Sigmoid colon (tissue), 7 donors: ENCODE results near the gene MYO7B. TPM values are rescaled to one million over a fixed set of nuclear protein-coding genes. Genes with fewer than 3 reads are reported as not detected.
A peak's percentile ranks its signal among the peaks of the same experiment; 100 is the strongest.
"Not testable (repeated sequence)": the region's sequence is repeated elsewhere in the genome, so short reads cannot be mapped to it uniquely, and the experiment has no call there.

Experiments
- DNase-seq: peaks from one replicate; pipeline ENCODE4 v3.0.0-alpha.2; 2019
- H3K27ac ChIP-seq, 4 donors: fragments of 200-600 bp; sonication (generic); one replicate each; pipeline ENCODE4 v1.5.1; 2016 to 2019; ENCODE audit warnings: mild to moderate bottlenecking in 1 of 4
- H3K27me3 ChIP-seq, 3 donors: fragments of 200-600 bp; sonication (generic); one replicate each; pipeline ENCODE4 v1.5.1; 2019; ENCODE audit warnings: mild to moderate bottlenecking in 1 of 3
- H3K36me3 ChIP-seq, 4 donors: fragments of 200-600 bp; sonication (generic); one replicate each; pipeline ENCODE4 v1.5.1; 2016 to 2019
- H3K4me1 ChIP-seq, 4 donors: fragments of 200-600 bp; sonication (generic); one replicate each; pipeline ENCODE4 v1.5.1; 2017 to 2019
- H3K4me3 ChIP-seq, 4 donors: fragments of 200-600 bp; sonication (generic); one replicate each; pipeline ENCODE4 v1.5.1; 2017 to 2019; ENCODE audit warnings: mild to moderate bottlenecking in 2 of 4, moderate library complexity in 1 of 4
- H3K9me3 ChIP-seq, 4 donors: fragments of 200-600 bp in 3 of 4; sonication (generic) in 3 of 4; one replicate each; pipeline versions ENCODE4 v1.5.1 to v1.6.1; 2013 to 2019
- CTCF ChIP-seq, 4 experiments: fragments of 450-650 bp in 3 of 4; fragments of 200-600 bp in 1 of 4; IDR thresholded peaks; one replicate each; pipeline ENCODE4 v1.5.1; 2016 to 2019; ENCODE audit warnings: antibody characterized with exemption in 4 of 4, mild to moderate bottlenecking in 3 of 4, moderate library complexity in 2 of 4
- EP300 ChIP-seq, 4 donors: sonication (generic); formaldehyde crosslinking; IDR thresholded peaks; one replicate each; pipeline ENCODE4 v1.6.1; 2017; ENCODE audit warnings: antibody characterized with exemption in 4 of 4
- POLR2A ChIP-seq, 2 donors: fragments of 450-650 bp; IDR thresholded peaks; one replicate each; pipeline ENCODE4 v1.6.1; 2016; ENCODE audit warnings: antibody characterized with exemption in 2 of 2, mild to moderate bottlenecking in 2 of 2, moderate library complexity in 2 of 2
- POLR2AphosphoS5 ChIP-seq, 4 donors: sonication (generic); formaldehyde crosslinking; IDR thresholded peaks; one replicate each; pipeline ENCODE4 v1.6.1; 2017; ENCODE audit warnings: antibody characterized with exemption in 4 of 4
- WGBS, 2 donors: extraction: QIAGEN DNeasy Blood & Tissue Kit; methylation state at CpG; one replicate each; pipeline ENCODE4 v1.1.7; 2013; 5-methylcytosine and 5-hydroxymethylcytosine counted together
- intact Hi-C: fragments of 100-400 bp; cut with DNase I; formaldehyde crosslinking; loops from one replicate; pipeline ENCODE4 v1.15.1; 2023
- polyA plus RNA-seq, 3 donors: library from polyadenylated mRNA; stranded (reverse); fragments of 200-250 nt; gene quantifications; one replicate each; pipeline ENCODE4 v1.2.3, GENCODE V29; 2013
- total RNA-seq, 4 donors: library from RNA; depleted of rRNA; stranded (reverse); fragments of >200 nt; gene quantifications; one replicate each; pipeline ENCODE4 v1.1.0, GENCODE V29; 2016
- donor health status: healthy with polysubstance abuse.
- donor health status: Bipolar disorder and iron deficiency.
- donor health status: healthy.

Gene MYO7B
- total and polyA plus RNA-seq, 7 donors = 0.54 to 128 (median 30.3) TPM; not detected in 1

GRCh38 chr2:127568128-127568527 lies 32.6 kb downstream of the MYO7B start:
- no peak for TF ChIP-seq EP300 (IDR thresholded peaks at IDR 0.05)
- TF ChIP-seq CTCF (IDR thresholded peaks at IDR 0.05) = no peak
- no peak for TF ChIP-seq POLR2AphosphoS5 (IDR thresholded peaks at IDR 0.05)
- TF ChIP-seq POLR2A (IDR thresholded peaks at IDR 0.05) = no peak
- Histone ChIP-seq H3K4me3 (no peak overlapping the region), H3K27ac (no peak overlapping the region), H3K4me1 (peaks cover 0 to 13% (median 3%) of the 10 kb centered on the region in 4 donors), H3K36me3 (no peaks in the 10 kb centered on the region), H3K9me3 (no peaks in the 10 kb centered on the region), H3K27me3 (no peaks in the 10 kb centered on the region)
- intact Hi-C loops = no loop called here
- 95% methylated on average over 6 of the region's 6 CpGs for WGBS, 2 donors
- DNase-seq = peak; percentile 25

- DNase-seq = peak; percentile 59
- Histone ChIP-seq H3K4me3 (no peak overlapping the region), H3K27ac (no peak overlapping the region), H3K4me1 (peaks cover 0 to 13% (median 3%) of the 10 kb centered on the region in 4 donors), H3K36me3 (no peaks in the 10 kb centered on the region), H3K27me3 (no peaks in the 10 kb centered on the region), H3K9me3 (no peaks in the 10 kb centered on the region)
- WGBS, 2 donors = 90 to 92% methylated on average over 6 of the region's 6 CpGs
- TF ChIP-seq CTCF (IDR thresholded peaks at IDR 0.05) (no peak), POLR2AphosphoS5 (IDR thresholded peaks at IDR 0.05) (no peak), EP300 (IDR thresholded peaks at IDR 0.05) (no peak), POLR2A (IDR thresholded peaks at IDR 0.05) (no peak)
- intact Hi-C loops = no loop called here
Measured at GRCh38 chr2:127569666-127570065, 34.2 kb downstream of the MYO7B start.

- no peak for TF ChIP-seq POLR2AphosphoS5 (IDR thresholded peaks at IDR 0.05)
- no peak for TF ChIP-seq EP300 (IDR thresholded peaks at IDR 0.05)
- TF ChIP-seq CTCF (IDR thresholded peaks at IDR 0.05) = no peak
- no peak for TF ChIP-seq POLR2A (IDR thresholded peaks at IDR 0.05)
- no peaks in the 10 kb centered on the region for H3K36me3 ChIP-seq
- no peaks in the 10 kb centered on the region for H3K27me3 ChIP-seq
- intact Hi-C loops = no loop called here
- no peaks in the 10 kb centered on the region for H3K9me3 ChIP-seq
- H3K27ac ChIP-seq = no peak overlapping the region
- peak; percentile 69 for DNase-seq
- WGBS, 2 donors = 80 to 84% methylated on average over 18 of the region's 18 CpGs
- peaks cover 0 to 13% (median 3%) of the 10 kb centered on the region in 4 donors for H3K4me1 ChIP-seq
- H3K4me3 ChIP-seq = no peak overlapping the region
Measured at GRCh38 chr2:127570282-127571250, 35.1 kb downstream of the MYO7B start.

- H3K4me1 ChIP-seq = peaks cover 0 to 20% (median 14%) of the 10 kb centered on the region in 4 donors
Measured at GRCh38 chr2:127572352-127572751, 36.9 kb downstream of the MYO7B start.

GRCh38 chr2:127572841-127573240 lies 37.4 kb downstream of the MYO7B start:
- no peak overlapping the region for H3K27ac ChIP-seq
- 90 to 92% methylated on average over 5 of the region's 5 CpGs for WGBS, 2 donors
- H3K36me3 ChIP-seq = no peaks in the 10 kb centered on the region
- intact Hi-C loops = no loop called here
- peaks cover 0 to 20% (median 14%) of the 10 kb centered on the region in 4 donors for H3K4me1 ChIP-seq
- H3K9me3 ChIP-seq = no peaks in the 10 kb centered on the region
- no peaks in the 10 kb centered on the region for H3K27me3 ChIP-seq
- no peak overlapping the region for H3K4me3 ChIP-seq
- DNase-seq = no peak
- TF ChIP-seq CTCF (IDR thresholded peaks at IDR 0.05) (no peak), POLR2AphosphoS5 (IDR thresholded peaks at IDR 0.05) (no peak), POLR2A (IDR thresholded peaks at IDR 0.05) (no peak), EP300 (IDR thresholded peaks at IDR 0.05) (no peak)

More at GRCh38 chr2:127572352-127572751, 36.9 kb downstream of the MYO7B start:
- intact Hi-C loops, H3K27ac ChIP-seq, H3K27me3 ChIP-seq, H3K4me3 ChIP-seq, H3K36me3 ChIP-seq, DNase-seq, H3K9me3 ChIP-seq: not testable (repeated sequence)
- 94 to 97% methylated on average over 2 of the region's 2 CpGs for WGBS, 2 donors
